Stimulated activated CD4-positive, alpha-beta T cell treated with anti-CD3 and anti-CD28 coated beads, Interleukin-12 subunit alpha, Interleukin-12 subunit beta, amount 100 ng/mL, for 48 hours (primary cell): ENCODE results near the gene MRPL28.

Experiments
- DNase-seq, 3 donors: peaks; one replicate each; pipeline ENCODE4 v3.0.0-alpha.2; 2020; ENCODE audit warnings: low read depth in 2 of 3, low spot score in 1 of 3

MRPL28 gene

GRCh38 chr16:317583-317982 lies 52.8 kb downstream of the MRPL28 start:
- no peak for DNase-seq
